ENCODE results near the gene MANSC4.

The MANSC4 gene

GRCh38 chr12:27802936-27803335, 22.9 kb upstream of the MANSC4 start:
- POLR2A ChIA-PET: no interaction called here
- DNase-seq (ENCODE audit: extremely low spot score): no peak
- CTCF ChIA-PET: no interaction called here
- no peak for TF ChIP-seq BHLHE40 (IDR thresholded peaks at IDR 0.05; ENCODE audit: borderline replicate concordance)
- TF ChIP-seq LEF1 (IDR thresholded peaks at IDR 0.05; ENCODE audit: borderline replicate concordance): no peak
- TF ChIP-seq PKNOX1 (IDR thresholded peaks at IDR 0.05): no peak
- no peak for TF ChIP-seq L3MBTL2 (conservative IDR thresholded peaks at IDR 0.05)
- TF ChIP-seq TARDBP (IDR thresholded peaks at IDR 0.05): no peak
- TF ChIP-seq FOXM1 (IDR thresholded peaks at IDR 0.05; ENCODE audit: borderline replicate concordance): no peak
- TF ChIP-seq FOXK2 (IDR thresholded peaks at IDR 0.05): no peak
- no peak for TF ChIP-seq SP1 (IDR thresholded peaks at IDR 0.05)
- no peak for TF ChIP-seq HDGF (IDR thresholded peaks at IDR 0.05; ENCODE audit: borderline replicate concordance)
- TF ChIP-seq ZNF384 (IDR thresholded peaks at IDR 0.05): no peak
- TF ChIP-seq FOXA1 (IDR thresholded peaks at IDR 0.05): no peak
- no peak for TF ChIP-seq SUZ12 (IDR thresholded peaks at IDR 0.05)
- no peak for TF ChIP-seq ELF4 (IDR thresholded peaks at IDR 0.05)
- no peak for TF ChIP-seq CTBP1 (IDR thresholded peaks at IDR 0.05; ENCODE audit: borderline replicate concordance)

- POLR2A ChIA-PET: no interaction called here
- no peak for DNase-seq (ENCODE audit: extremely low spot score)
- CTCF ChIA-PET: no interaction called here
- TF ChIP-seq LEF1 (IDR thresholded peaks at IDR 0.05; ENCODE audit: borderline replicate concordance) (no peak), PKNOX1 (IDR thresholded peaks at IDR 0.05) (peak; percentile 67)
These were observed 22.5 kb upstream of the MANSC4 start for GRCh38 chr12:27802511-27802910.

GRCh38 chr12:27801630-27802029, 21.6 kb upstream of the MANSC4 start:
- CTCF ChIA-PET: no interaction called here
- TF ChIP-seq ZNF384 (IDR thresholded peaks at IDR 0.05) (no peak), FOXA1 (IDR thresholded peaks at IDR 0.05) (no peak), CTBP1 (IDR thresholded peaks at IDR 0.05; ENCODE audit: borderline replicate concordance) (no peak), HDGF (IDR thresholded peaks at IDR 0.05; ENCODE audit: borderline replicate concordance) (no peak), PKNOX1 (IDR thresholded peaks at IDR 0.05) (no peak), NFRKB (IDR thresholded peaks at IDR 0.05) (no peak), FOXM1 (IDR thresholded peaks at IDR 0.05; ENCODE audit: borderline replicate concordance) (no peak), SP1 (IDR thresholded peaks at IDR 0.05) (no peak), ARNT (IDR thresholded peaks at IDR 0.05) (no peak), BHLHE40 (IDR thresholded peaks at IDR 0.05; ENCODE audit: borderline replicate concordance) (no peak), TARDBP (IDR thresholded peaks at IDR 0.05) (no peak), L3MBTL2 (conservative IDR thresholded peaks at IDR 0.05) (no peak), ELF4 (IDR thresholded peaks at IDR 0.05) (no peak), LEF1 (IDR thresholded peaks at IDR 0.05; ENCODE audit: borderline replicate concordance) (no peak), SUZ12 (IDR thresholded peaks at IDR 0.05) (no peak), FOXK2 (IDR thresholded peaks at IDR 0.05) (no peak)
- POLR2A ChIA-PET: no interaction called here
- no peak for DNase-seq (ENCODE audit: extremely low spot score)

- ChIA-PET CTCF (no interaction called here), POLR2A (no interaction called here)
- DNase-seq (ENCODE audit: extremely low spot score): no peak
- TF ChIP-seq FOXA1 (IDR thresholded peaks at IDR 0.05) (no peak), L3MBTL2 (conservative IDR thresholded peaks at IDR 0.05) (no peak), ZNF384 (IDR thresholded peaks at IDR 0.05) (no peak), BHLHE40 (IDR thresholded peaks at IDR 0.05; ENCODE audit: borderline replicate concordance) (no peak), CTBP1 (IDR thresholded peaks at IDR 0.05; ENCODE audit: borderline replicate concordance) (no peak), PKNOX1 (IDR thresholded peaks at IDR 0.05) (no peak), TARDBP (IDR thresholded peaks at IDR 0.05) (no peak), FOXK2 (IDR thresholded peaks at IDR 0.05) (no peak), HDGF (IDR thresholded peaks at IDR 0.05; ENCODE audit: borderline replicate concordance) (no peak), LEF1 (IDR thresholded peaks at IDR 0.05; ENCODE audit: borderline replicate concordance) (no peak)
These were observed 20.8 kb upstream of the MANSC4 start for GRCh38 chr12:27800819-27801218.

- TF ChIP-seq ZNF384 (IDR thresholded peaks at IDR 0.05): no peak
- no peak for TF ChIP-seq BHLHE40 (IDR thresholded peaks at IDR 0.05; ENCODE audit: borderline replicate concordance)
- no peak for TF ChIP-seq L3MBTL2 (conservative IDR thresholded peaks at IDR 0.05)
- TF ChIP-seq FOXA1 (IDR thresholded peaks at IDR 0.05): no peak
- TF ChIP-seq ARNT (IDR thresholded peaks at IDR 0.05): no peak
- no peak for TF ChIP-seq LEF1 (IDR thresholded peaks at IDR 0.05; ENCODE audit: borderline replicate concordance)
- no peak for TF ChIP-seq TARDBP (IDR thresholded peaks at IDR 0.05)
- TF ChIP-seq PKNOX1 (IDR thresholded peaks at IDR 0.05): no peak
- TF ChIP-seq SUZ12 (IDR thresholded peaks at IDR 0.05): no peak
- TF ChIP-seq FOXK2 (IDR thresholded peaks at IDR 0.05): no peak
- no peak for TF ChIP-seq CTBP1 (IDR thresholded peaks at IDR 0.05; ENCODE audit: borderline replicate concordance)
- TF ChIP-seq HDGF (IDR thresholded peaks at IDR 0.05; ENCODE audit: borderline replicate concordance): no peak
- TF ChIP-seq NFRKB (IDR thresholded peaks at IDR 0.05): no peak
- TF ChIP-seq SP1 (IDR thresholded peaks at IDR 0.05): no peak
- no peak for TF ChIP-seq ELF4 (IDR thresholded peaks at IDR 0.05)
- TF ChIP-seq FOXM1 (IDR thresholded peaks at IDR 0.05; ENCODE audit: borderline replicate concordance): no peak
- CTCF ChIA-PET: no interaction called here
- no peak for DNase-seq (ENCODE audit: extremely low spot score)
- POLR2A ChIA-PET: interaction anchor here (0.8 to 1.3 kb wide), 2 partner anchors 8 to 17 kb away, joined by 3 to 4 read pairs; no protein-coding TSS in a partner anchor
These were observed 17.4 kb upstream of the MANSC4 start for GRCh38 chr12:27797301-27798025.
